ENCODE data around the gene SHCBP1L. TPM values are rescaled to one million over a fixed set of nuclear protein-coding genes. Genes with fewer than 3 reads are reported as not detected.

The SHCBP1L gene
- total RNA-seq, 1 experiment from 2014 or later: not detected

DNA sequence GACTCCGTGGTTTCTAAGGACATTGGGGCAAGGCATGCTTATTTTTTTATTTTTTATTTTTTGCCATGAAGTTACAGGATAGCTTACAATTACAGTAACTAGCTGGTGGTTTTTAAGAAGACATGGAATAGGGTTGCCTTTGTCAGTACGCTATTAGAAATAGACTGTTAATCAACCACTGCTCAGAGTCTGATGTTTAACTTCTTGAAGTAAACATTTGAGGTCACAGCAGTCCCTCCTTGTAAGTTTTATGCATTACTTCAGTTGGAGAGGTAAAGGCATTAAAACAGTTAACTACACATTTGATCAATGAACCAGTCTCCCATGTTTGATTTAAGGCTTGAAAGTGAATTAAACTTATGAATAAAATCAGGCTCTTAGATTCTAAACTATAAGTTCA, 19.3 kb upstream of the SHCBP1L start:
- no peaks in the 10 kb centered on the region for H3K27me3 Mint-ChIP-seq (ENCODE audit: low read depth)
- ATAC-seq (no peak), DNase-seq (ENCODE audit: low spot score) (no peak)
- no peak overlapping the region for H3K4me3 Mint-ChIP-seq
- POLR2A ChIA-PET: no interaction called here
- no peaks in the 10 kb centered on the region for H3K36me3 Mint-ChIP-seq
- H3K27ac Mint-ChIP-seq: no peak overlapping the region
- no peaks in the 10 kb centered on the region for H3K9me3 Mint-ChIP-seq
- TF ChIP-seq NFYB (CRISPR knock-in tag; conservative IDR thresholded peaks at IDR 0.05; ENCODE audit: low read depth): no peak
- TF ChIP-seq, protein P1, sequence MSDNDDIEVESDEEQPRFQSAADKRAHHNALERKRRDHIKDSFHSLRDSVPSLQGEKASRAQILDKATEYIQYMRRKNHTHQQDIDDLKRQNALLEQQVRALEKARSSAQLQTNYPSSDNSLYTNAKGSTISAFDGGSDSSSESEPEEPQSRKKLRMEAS (CRISPR knock-in tag; IDR thresholded peaks at IDR 0.05): no peak
- no peak for TF ChIP-seq ZNF317 (CRISPR knock-in tag; IDR thresholded peaks at IDR 0.05; ENCODE audit: borderline replicate concordance, low read depth)
- TF ChIP-seq RORB (CRISPR knock-in tag; IDR thresholded peaks at IDR 0.05): no peak
- 0 out of 2 replicates have a peak, but pooled peaks cover 2% of the 10 kb centered on the region for H3K4me1 Mint-ChIP-seq
- CTCF ChIA-PET: interaction anchor here (1.7 to 4.2 kb wide), 2 partner anchors 9 to 10 kb away, joined by 9 to 17 read pairs; no protein-coding TSS in a partner anchor

DNA sequence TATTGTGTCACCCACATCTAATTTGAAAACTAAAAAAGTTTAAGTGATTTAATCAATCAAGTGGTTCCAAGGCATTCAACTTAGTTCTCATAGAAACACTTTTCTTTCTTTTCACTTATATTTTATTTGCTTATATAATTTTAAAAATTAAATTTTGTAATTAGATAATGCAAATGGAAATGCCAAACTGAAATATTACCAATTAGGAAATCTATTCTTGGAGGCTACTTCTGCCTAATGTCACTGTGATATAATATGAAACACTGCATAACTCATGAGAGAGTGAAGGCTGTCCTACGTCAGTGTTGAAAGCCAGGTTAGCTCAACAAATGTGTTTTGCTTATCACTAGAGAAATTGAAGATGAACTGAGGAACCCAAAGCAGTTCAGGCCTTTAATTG, 18.3 kb upstream of the SHCBP1L start:
- no peak for DNase-seq (ENCODE audit: low spot score)
- H3K27ac Mint-ChIP-seq: no peak overlapping the region
- no peak for TF ChIP-seq NR3C1 (CRISPR knock-in tag; conservative IDR thresholded peaks at IDR 0.05; ENCODE audit: low read depth)
- TF ChIP-seq GTF2I (CRISPR knock-in tag; conservative IDR thresholded peaks at IDR 0.05): no peak
- TF ChIP-seq, protein P2, sequence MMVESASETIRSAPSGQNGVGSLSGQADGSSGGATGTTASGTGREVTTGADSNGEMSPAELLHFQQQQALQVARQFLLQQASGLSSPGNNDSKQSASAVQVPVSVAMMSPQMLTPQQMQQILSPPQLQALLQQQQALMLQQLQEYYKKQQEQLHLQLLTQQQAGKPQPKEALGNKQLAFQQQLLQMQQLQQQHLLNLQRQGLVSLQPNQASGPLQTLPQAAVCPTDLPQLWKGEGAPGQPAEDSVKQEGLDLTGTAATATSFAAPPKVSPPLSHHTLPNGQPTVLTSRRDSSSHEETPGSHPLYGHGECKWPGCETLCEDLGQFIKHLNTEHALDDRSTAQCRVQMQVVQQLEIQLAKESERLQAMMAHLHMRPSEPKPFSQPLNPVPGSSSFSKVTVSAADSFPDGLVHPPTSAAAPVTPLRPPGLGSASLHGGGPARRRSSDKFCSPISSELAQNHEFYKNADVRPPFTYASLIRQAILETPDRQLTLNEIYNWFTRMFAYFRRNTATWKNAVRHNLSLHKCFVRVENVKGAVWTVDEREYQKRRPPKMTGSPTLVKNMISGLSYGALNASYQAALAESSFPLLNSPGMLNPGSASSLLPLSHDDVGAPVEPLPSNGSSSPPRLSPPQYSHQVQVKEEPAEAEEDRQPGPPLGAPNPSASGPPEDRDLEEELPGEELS (CRISPR knock-in tag; IDR thresholded peaks at IDR 0.05): no peak
- TF ChIP-seq GABPB1 (CRISPR knock-in tag; IDR thresholded peaks at IDR 0.05): no peak
- TF ChIP-seq, protein P3, sequence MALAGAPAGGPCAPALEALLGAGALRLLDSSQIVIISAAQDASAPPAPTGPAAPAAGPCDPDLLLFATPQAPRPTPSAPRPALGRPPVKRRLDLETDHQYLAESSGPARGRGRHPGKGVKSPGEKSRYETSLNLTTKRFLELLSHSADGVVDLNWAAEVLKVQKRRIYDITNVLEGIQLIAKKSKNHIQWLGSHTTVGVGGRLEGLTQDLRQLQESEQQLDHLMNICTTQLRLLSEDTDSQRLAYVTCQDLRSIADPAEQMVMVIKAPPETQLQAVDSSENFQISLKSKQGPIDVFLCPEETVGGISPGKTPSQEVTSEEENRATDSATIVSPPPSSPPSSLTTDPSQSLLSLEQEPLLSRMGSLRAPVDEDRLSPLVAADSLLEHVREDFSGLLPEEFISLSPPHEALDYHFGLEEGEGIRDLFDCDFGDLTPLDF (CRISPR knock-in tag; IDR thresholded peaks at IDR 0.05): no peak
- TF ChIP-seq PRRX2 (CRISPR knock-in tag; IDR thresholded peaks at IDR 0.05): no peak
- TF ChIP-seq, protein P4, sequence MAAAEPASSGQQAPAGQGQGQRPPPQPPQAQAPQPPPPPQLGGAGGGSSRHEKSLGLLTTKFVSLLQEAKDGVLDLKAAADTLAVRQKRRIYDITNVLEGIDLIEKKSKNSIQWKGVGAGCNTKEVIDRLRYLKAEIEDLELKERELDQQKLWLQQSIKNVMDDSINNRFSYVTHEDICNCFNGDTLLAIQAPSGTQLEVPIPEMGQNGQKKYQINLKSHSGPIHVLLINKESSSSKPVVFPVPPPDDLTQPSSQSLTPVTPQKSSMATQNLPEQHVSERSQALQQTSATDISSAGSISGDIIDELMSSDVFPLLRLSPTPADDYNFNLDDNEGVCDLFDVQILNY (CRISPR knock-in tag; IDR thresholded peaks at IDR 0.05): no peak
- no peak for TF ChIP-seq TCF7 (CRISPR knock-in tag; IDR thresholded peaks at IDR 0.05; ENCODE audit: low read depth)
- no peak for TF ChIP-seq FOXK1 (CRISPR knock-in tag; IDR thresholded peaks at IDR 0.05)
- TF ChIP-seq, protein P5, sequence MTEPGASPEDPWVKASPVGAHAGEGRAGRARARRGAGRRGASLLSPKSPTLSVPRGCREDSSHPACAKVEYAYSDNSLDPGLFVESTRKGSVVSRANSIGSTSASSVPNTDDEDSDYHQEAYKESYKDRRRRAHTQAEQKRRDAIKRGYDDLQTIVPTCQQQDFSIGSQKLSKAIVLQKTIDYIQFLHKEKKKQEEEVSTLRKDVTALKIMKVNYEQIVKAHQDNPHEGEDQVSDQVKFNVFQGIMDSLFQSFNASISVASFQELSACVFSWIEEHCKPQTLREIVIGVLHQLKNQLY (CRISPR knock-in tag; IDR thresholded peaks at IDR 0.05): no peak
- TF ChIP-seq, protein P6, sequence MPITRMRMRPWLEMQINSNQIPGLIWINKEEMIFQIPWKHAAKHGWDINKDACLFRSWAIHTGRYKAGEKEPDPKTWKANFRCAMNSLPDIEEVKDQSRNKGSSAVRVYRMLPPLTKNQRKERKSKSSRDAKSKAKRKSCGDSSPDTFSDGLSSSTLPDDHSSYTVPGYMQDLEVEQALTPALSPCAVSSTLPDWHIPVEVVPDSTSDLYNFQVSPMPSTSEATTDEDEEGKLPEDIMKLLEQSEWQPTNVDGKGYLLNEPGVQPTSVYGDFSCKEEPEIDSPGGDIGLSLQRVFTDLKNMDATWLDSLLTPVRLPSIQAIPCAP (CRISPR knock-in tag; IDR thresholded peaks at IDR 0.05): no peak
- H3K4me1 Mint-ChIP-seq: 0 out of 2 replicates have a peak, but pooled peaks cover 2% of the 10 kb centered on the region
- ChIA-PET POLR2A (no interaction called here), CTCF (interaction anchor here (1.7 kb wide), 1 partner anchor 9 kb away, joined by 9 read pairs; no protein-coding TSS in a partner anchor)
- H3K36me3 Mint-ChIP-seq: no peaks in the 10 kb centered on the region
- no peaks in the 10 kb centered on the region for H3K27me3 Mint-ChIP-seq (ENCODE audit: low read depth)
- no peaks in the 10 kb centered on the region for H3K9me3 Mint-ChIP-seq
- no peak overlapping the region for H3K4me3 Mint-ChIP-seq
- no peak for ATAC-seq

DNA sequence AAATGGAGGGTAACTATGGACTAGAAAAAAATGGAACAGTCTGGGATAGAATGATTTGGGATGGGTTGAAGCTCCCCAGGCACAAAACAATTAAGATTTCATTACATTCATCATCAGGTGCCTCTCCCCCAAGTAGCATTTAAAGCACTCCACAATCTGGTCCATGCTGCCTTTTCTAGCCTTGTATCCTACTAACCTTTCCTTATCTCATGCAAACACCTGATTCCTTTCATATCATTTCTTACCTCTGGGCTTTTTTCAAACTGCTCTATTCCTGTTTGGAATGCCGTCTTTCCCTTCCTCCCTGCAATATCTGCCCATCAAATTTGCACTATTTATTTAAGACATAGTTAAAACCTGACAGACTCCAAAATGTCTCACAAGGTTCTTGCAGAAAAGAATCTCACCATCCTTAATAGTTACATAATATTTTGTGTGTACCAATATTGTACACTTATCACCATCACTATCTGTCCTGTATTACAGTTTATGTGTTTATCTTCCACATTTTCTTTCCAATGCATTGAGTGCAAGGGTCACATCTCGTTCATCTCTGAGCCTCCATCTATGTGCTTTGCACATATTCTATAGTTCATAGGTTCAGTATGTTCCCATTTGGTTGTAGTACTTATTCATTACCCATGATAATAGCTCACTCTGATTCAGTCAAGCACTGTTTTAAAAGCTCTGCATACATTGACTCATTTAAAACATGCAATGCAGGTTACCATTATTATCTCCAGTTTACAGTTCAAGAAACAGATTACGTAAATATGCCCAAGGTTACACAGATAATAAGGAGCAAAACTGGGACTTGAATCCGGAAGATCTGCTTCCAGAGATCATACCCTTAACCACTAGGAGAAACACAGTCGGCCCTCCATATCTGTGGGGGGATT, 16.1 kb upstream of the SHCBP1L start:
- no peak for ATAC-seq
- no peak for DNase-seq (ENCODE audit: low spot score)
- Mint-ChIP-seq H3K36me3 (no peaks in the 10 kb centered on the region), H3K4me1 (peaks cover 6% of the 10 kb centered on the region), H3K9me3 (no peaks in the 10 kb centered on the region), H3K4me3 (no peak overlapping the region), H3K27ac (no peak overlapping the region), H3K27me3 (ENCODE audit: low read depth) (no peaks in the 10 kb centered on the region)
- CTCF ChIA-PET: interaction anchor here (1.3 kb wide), 1 partner anchor 266 kb away, joined by 3 read pairs; no protein-coding TSS in a partner anchor
- POLR2A ChIA-PET: no interaction called here
- TF ChIP-seq, protein P7, sequence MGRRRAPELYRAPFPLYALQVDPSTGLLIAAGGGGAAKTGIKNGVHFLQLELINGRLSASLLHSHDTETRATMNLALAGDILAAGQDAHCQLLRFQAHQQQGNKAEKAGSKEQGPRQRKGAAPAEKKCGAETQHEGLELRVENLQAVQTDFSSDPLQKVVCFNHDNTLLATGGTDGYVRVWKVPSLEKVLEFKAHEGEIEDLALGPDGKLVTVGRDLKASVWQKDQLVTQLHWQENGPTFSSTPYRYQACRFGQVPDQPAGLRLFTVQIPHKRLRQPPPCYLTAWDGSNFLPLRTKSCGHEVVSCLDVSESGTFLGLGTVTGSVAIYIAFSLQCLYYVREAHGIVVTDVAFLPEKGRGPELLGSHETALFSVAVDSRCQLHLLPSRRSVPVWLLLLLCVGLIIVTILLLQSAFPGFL (CRISPR knock-in tag; IDR thresholded peaks at IDR 0.05; ENCODE audit: borderline replicate concordance): no peak
- TF ChIP-seq NR2C2 (CRISPR knock-in tag; IDR thresholded peaks at IDR 0.05) (no peak), GRHL2 (CRISPR knock-in tag; IDR thresholded peaks at IDR 0.05; ENCODE audit: insufficient replicate concordance, severe bottlenecking) (no peak), ZNF263 (CRISPR knock-in tag; IDR thresholded peaks at IDR 0.05; ENCODE audit: low read depth) (no peak), ZBTB21 (CRISPR knock-in tag; IDR thresholded peaks at IDR 0.05; ENCODE audit: borderline replicate concordance) (no peak)
- TF ChIP-seq, protein P8, sequence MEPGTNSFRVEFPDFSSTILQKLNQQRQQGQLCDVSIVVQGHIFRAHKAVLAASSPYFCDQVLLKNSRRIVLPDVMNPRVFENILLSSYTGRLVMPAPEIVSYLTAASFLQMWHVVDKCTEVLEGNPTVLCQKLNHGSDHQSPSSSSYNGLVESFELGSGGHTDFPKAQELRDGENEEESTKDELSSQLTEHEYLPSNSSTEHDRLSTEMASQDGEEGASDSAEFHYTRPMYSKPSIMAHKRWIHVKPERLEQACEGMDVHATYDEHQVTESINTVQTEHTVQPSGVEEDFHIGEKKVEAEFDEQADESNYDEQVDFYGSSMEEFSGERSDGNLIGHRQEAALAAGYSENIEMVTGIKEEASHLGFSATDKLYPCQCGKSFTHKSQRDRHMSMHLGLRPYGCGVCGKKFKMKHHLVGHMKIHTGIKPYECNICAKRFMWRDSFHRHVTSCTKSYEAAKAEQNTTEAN (CRISPR knock-in tag; IDR thresholded peaks at IDR 0.05): no peak
